OCI-LY7 (cell line): Measurements from ENCODE around the gene ZNF723. TPM values are rescaled to one million over a fixed set of nuclear protein-coding genes. Genes with fewer than 3 reads are reported as not detected.
"Not testable (repeated sequence)": the region's sequence is repeated elsewhere in the genome, so short reads cannot be mapped to it uniquely, and the experiment has no call there.

Experiments used
- Bru-seq: library from RNA; stranded (reverse); fragments of 400-500 nt; gene quantifications from one replicate; lab custom pipeline; 2021; lab: Mats Ljungman, UMichigan
- BruChase-seq, 2 experiments: library from RNA; stranded (reverse); fragments of 400-500 nt; gene quantifications; one replicate each; lab custom pipeline; 2021; lab: Mats Ljungman, UMichigan
- BruUV-seq: library from RNA; stranded (reverse); fragments of 400-500 nt; replicated peaks from 2 replicates; lab custom pipeline; 2021; lab: Mats Ljungman, UMichigan
- CTCF ChIA-PET: fragments of 300-600 bp; sonication (Branson Sonifier 250); formaldehyde crosslinking; loops from one replicate; lab custom pipeline; 2022; ENCODE audit warnings: antibody characterized with exemption; ENCODE audit not compliant: unreplicated experiment; lab: Charles Lee
- POLR2A ChIA-PET: fragments of 300-600 bp; sonication (Branson Sonifier 250); formaldehyde crosslinking; loops from one replicate; lab custom pipeline; 2022; ENCODE audit warnings: antibody characterized with exemption; lab: Charles Lee
- DNase-seq: peaks from one replicate; pipeline ENCODE4 v3.0.0-alpha.2; 2015; ENCODE audit warnings: low spot score
- H2AFZ ChIP-seq: fragments of 200-600 bp; sonication (generic), shearing (Covaris generic); 2 replicates; pipeline ENCODE4 v1.6.1; 2014; ENCODE audit warnings: mild to moderate bottlenecking, antibody characterized with exemption, low read length, moderate library complexity
- H3K27ac ChIP-seq: fragments of 200-600 bp; sonication (generic); 2 replicates; pipeline ENCODE4 v1.5.1; 2014; ENCODE audit warnings: mixed run types, low read depth, mild to moderate bottlenecking, moderate library complexity, low read length, inconsistent platforms; ENCODE audit not compliant: poor library complexity, severe bottlenecking
- H3K36me3 ChIP-seq: fragments of 200-600 bp; sonication (generic); 2 replicates; pipeline ENCODE4 v1.6.1; 2014; ENCODE audit warnings: mild to moderate bottlenecking, antibody characterized with exemption, low read length, moderate library complexity, mixed read lengths; ENCODE audit not compliant: insufficient read depth
- H3K4me1 ChIP-seq: fragments of 200-600 bp; sonication (generic); 2 replicates; pipeline ENCODE4 v1.5.1; 2014; ENCODE audit warnings: mild to moderate bottlenecking, low read length; ENCODE audit not compliant: insufficient read depth, poor library complexity, severe bottlenecking
- H3K4me2 ChIP-seq: fragments of 200-600 bp; sonication (generic); 2 replicates; pipeline ENCODE4 v1.6.1; 2014; ENCODE audit warnings: mild to moderate bottlenecking, low read length
- H3K4me3 ChIP-seq: fragments of 200-600 bp; sonication (generic); 2 replicates; pipeline ENCODE4 v1.5.1; 2014; ENCODE audit warnings: mild to moderate bottlenecking, low read depth, low read length; ENCODE audit not compliant: poor library complexity, severe bottlenecking
- H3K79me2 ChIP-seq: fragments of 200-600 bp; sonication (generic); 2 replicates; pipeline ENCODE4 v1.6.1; 2016; ENCODE audit warnings: low read depth, mild to moderate bottlenecking, low read length, moderate library complexity, mixed read lengths; ENCODE audit not compliant: insufficient read depth
- H3K9me2 ChIP-seq: fragments of 200-600 bp; sonication (generic); 2 replicates; pipeline ENCODE4 v1.6.1; 2016; ENCODE audit warnings: mild to moderate bottlenecking, low read length, mixed read lengths; ENCODE audit not compliant: insufficient read depth
- H3K9me3 ChIP-seq: fragments of 200-600 bp; sonication (generic); 2 replicates; pipeline ENCODE4 v1.6.1; 2014; ENCODE audit warnings: mild to moderate bottlenecking, mixed run types, low read length, mixed read lengths
- H4K20me1 ChIP-seq: fragments of 200-600 bp; sonication (generic); 2 replicates; pipeline ENCODE4 v1.6.1; 2014; ENCODE audit warnings: mild to moderate bottlenecking, antibody characterized with exemption, low read length, moderate library complexity, mixed read lengths; ENCODE audit not compliant: insufficient read depth
- EZH2phosphoT487 ChIP-seq: fragments of 200-600 bp; sonication (generic); IDR thresholded peaks from 2 replicates; pipeline ENCODE4 v1.6.1; 2018; ENCODE audit warnings: low read depth, borderline replicate concordance, mild to moderate bottlenecking, mixed run types, antibody characterized with exemption, low read length, moderate library complexity, mixed read lengths
- intact Hi-C: fragments of 100-400 bp; cut with micrococcal nuclease; formaldehyde crosslinking; loops from one replicate; pipeline ENCODE4 v1.10.0; 2022; ENCODE audit not compliant: unreplicated experiment
- long read RNA-seq: library from polyadenylated mRNA; stranded (forward); transcript quantifications from one replicate; pipeline ENCODE4 v2.0.0, GENCODE V29; 2022
- total RNA-seq, 2 experiments: library from RNA; depleted of rRNA in 1 of 2; stranded (reverse); fragments of >200 nt in 1 of 2; shearing (Covaris generic) in 1 of 2; gene quantifications; 2 replicates each; pipeline ENCODE4 v1.2.3, GENCODE V29; 2014 to 2022
- TF ChIP-seq, protein P1 (sequence below): fragments of 200-600 bp; sonication (generic); conservative IDR thresholded peaks from 2 replicates; pipeline ENCODE4 v1.5.1; 2014; ENCODE audit warnings: mild to moderate bottlenecking, antibody characterized with exemption, low read length, moderate library complexity, mixed read lengths

Gene ZNF723
- total RNA-seq (2014; rRNA removed; shearing (Covaris generic)) (not detected in 2 replicates), total RNA-seq (2022) (not detected in 2 replicates), Bru-seq, nascent RNA (not detected), BruChase-seq, experiment 1, labeled RNA remaining after a 6-hour chase (not detected), BruChase-seq, experiment 2, labeled RNA remaining after a 2-hour chase (not detected)
- long read RNA-seq = 0 reads

DNA sequence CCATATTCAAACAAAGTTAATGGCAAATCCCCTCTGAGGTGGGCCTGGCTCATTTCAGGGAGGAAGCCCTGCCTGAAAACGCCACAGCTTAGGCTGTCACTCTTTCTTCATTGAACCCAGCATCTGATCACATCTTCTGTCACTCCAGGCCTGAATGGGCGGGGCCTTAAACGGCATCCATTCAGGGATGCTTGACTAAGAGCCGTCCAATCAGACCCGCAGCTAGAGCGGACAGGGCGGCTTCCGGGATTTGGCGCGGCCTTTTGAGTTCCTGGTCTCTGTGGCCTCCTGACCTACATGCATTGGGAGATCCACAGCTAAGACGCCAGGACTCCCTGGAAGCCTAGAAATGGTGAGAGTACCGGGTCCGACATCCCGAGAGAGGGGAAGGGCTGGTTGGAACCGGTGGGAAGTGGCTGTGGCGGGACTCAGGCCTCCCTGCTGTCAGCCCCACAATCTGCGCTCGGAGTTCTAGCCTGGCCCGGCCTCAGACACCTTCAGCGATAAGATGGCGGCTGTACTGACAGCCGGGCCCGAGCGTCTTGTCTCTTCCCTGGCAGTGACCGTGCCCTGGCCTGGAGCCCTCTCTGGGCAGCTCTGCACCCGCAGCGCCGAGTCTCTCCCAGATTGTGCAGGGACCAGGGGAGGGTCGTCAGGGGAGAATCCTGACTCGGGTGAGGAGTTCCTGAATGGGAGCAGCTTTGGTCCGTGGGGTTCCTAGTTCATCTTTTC, at the start of gene ZNF723:
TSS of gene ZNF723 (plus strand) at position 261 of the 732 bp plus-strand sequence. CDS start at position 350, 89 bp downstream.
- Histone ChIP-seq H4K20me1 (no peaks in the 10 kb centered on the region), H3K4me3 (no peak within 1 kb of the TSS), H3K4me2 (no peak within 1 kb of the TSS), H2AFZ (no peak within 1 kb of the TSS), H3K79me2 (no peaks in the 10 kb centered on the region), H3K27ac (no peak within 1 kb of the TSS), H3K4me1 (no peaks in the 10 kb centered on the region), H3K36me3 (no peaks in the 10 kb centered on the region), H3K9me3 (no peaks in the 10 kb centered on the region), H3K9me2 (no peaks in the 10 kb centered on the region)
- no TSS peak for BruUV-seq
- ChIA-PET POLR2A (no interaction called here), CTCF (no interaction called here)
- intact Hi-C loops = no loop called here
- TF ChIP-seq EZH2phosphoT487 = no peak
- TF ChIP-seq, protein P1, sequence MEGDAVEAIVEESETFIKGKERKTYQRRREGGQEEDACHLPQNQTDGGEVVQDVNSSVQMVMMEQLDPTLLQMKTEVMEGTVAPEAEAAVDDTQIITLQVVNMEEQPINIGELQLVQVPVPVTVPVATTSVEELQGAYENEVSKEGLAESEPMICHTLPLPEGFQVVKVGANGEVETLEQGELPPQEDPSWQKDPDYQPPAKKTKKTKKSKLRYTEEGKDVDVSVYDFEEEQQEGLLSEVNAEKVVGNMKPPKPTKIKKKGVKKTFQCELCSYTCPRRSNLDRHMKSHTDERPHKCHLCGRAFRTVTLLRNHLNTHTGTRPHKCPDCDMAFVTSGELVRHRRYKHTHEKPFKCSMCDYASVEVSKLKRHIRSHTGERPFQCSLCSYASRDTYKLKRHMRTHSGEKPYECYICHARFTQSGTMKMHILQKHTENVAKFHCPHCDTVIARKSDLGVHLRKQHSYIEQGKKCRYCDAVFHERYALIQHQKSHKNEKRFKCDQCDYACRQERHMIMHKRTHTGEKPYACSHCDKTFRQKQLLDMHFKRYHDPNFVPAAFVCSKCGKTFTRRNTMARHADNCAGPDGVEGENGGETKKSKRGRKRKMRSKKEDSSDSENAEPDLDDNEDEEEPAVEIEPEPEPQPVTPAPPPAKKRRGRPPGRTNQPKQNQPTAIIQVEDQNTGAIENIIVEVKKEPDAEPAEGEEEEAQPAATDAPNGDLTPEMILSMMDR = no peak
- DNase-seq = no peak

DNA sequence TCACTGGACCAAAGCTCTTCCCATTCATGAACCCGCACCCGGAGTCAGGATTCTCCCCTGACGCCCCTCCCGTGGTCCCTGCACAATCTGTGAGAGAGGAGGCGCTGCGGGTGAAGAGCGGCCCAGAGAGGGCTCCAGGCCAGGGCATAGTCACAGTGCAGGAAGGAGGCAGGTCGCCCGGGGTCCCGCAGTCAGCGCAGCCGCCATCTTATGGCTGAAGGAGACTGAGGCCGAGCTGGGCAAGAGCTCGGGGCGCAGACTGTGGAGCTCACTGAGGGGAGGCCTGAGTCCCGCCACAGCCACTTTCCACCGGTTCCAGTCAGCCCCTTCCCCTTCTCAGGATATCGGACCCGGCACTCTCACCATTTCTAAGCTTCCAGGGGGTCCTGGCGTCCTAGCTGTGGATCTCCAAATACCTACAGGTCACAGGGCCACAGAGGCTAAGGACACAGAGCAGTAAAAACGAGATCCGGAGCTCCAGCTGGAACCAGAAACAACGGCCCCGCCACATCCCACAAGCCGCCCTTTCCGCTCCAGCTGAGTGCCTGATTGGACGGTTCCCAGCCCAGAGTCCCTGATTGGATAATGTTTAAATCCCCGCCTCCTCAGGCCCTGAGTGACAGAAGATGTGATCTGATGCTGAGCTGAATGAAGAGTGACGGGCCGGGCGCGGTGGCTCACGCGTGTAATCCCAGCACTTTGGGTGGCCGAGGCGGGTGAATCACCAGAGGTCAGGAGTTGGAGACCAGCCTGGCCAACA, 48.3 kb upstream of the ZNF723 start, which contains the start of gene ZNF99:
TSS of gene ZNF99 (minus strand) at position 501 of the 760 bp plus-strand sequence. CDS start at position 366, 135 bp downstream.
- H3K36me3 ChIP-seq = no peaks in the 10 kb centered on the region
- no peaks in the 10 kb centered on the region for H3K9me2 ChIP-seq
- H4K20me1 ChIP-seq = no peaks in the 10 kb centered on the region
- H3K9me3 ChIP-seq = no peaks in the 10 kb centered on the region
- H3K79me2 ChIP-seq = no peaks in the 10 kb centered on the region
- intact Hi-C loops = no loop called here
- H3K4me2 ChIP-seq = no peak within 1 kb of the TSS
- TF ChIP-seq, protein P1 = no peak
- TF ChIP-seq EZH2phosphoT487 = no peak
- no TSS peak for BruUV-seq
- DNase-seq = no peak
- H3K4me1 ChIP-seq = no peaks in the 10 kb centered on the region
- H3K27ac ChIP-seq = no peak within 1 kb of the TSS
- no peak within 1 kb of the TSS for H3K4me3 ChIP-seq
- no peak within 1 kb of the TSS for H2AFZ ChIP-seq
- POLR2A ChIA-PET = interaction anchor here (0.6 kb wide), 1 partner anchor 122 kb away, joined by 3 read pairs; no protein-coding TSS in a partner anchor
- CTCF ChIA-PET = no interaction called here

DNA sequence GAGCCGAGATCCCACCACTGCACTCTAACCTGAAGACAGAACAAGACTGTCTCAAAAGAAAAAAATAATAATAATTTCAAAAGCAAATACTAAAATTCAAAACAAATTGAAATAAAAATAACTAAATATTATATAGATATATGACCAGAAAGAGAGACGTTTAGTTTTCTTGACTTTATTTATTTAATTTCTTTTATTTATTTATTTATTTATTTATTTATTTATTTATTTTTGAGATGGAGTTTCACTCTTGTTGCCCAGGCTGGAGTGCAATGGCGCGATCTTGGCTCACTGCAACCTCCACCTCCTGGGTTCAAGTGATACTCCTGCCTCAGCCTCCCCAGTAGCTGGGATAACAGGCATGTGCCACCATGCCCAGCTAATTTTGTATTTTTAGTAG, 39.2 kb upstream of the ZNF723 start:
- DNase-seq, H3K4me1 ChIP-seq, H3K9me2 ChIP-seq, H3K9me3 ChIP-seq, H3K4me3 ChIP-seq, POLR2A ChIA-PET, H4K20me1 ChIP-seq, intact Hi-C loops, H3K27ac ChIP-seq, H2AFZ ChIP-seq, CTCF ChIA-PET, H3K4me2 ChIP-seq, H3K36me3 ChIP-seq, BruUV-seq, H3K79me2 ChIP-seq: not testable (repeated sequence)
